IMR-90 (cell line): ENCODE results near the gene KCNIP3. TPM values are rescaled to one million over a fixed set of nuclear protein-coding genes. Genes with fewer than 3 reads are reported as not detected.

Source experiments
- ATAC-seq: fragments of 200-7000 bp; cut with Tn5 transposase; 2 replicates; pipeline ENCODE4 v1.9.1; 2020; ENCODE audit warnings: low read depth, mild to moderate bottlenecking, moderate library complexity
- BruUV-seq: library from RNA; stranded (reverse); fragments of 400-500 nt; replicated peaks from 2 replicates; lab custom pipeline; 2021; lab: Mats Ljungman, UMichigan
- CTCF ChIA-PET: fragments of 300-600 bp; formaldehyde crosslinking; extraction: SDS; loops from one replicate; lab custom pipeline; 2021; ENCODE audit warnings: antibody characterized with exemption; lab: Yijun Ruan, JAX
- POLR2A ChIA-PET: fragments of 300-600 bp; sonication (Branson Sonifier 250); formaldehyde crosslinking; loops from one replicate; lab custom pipeline; 2022; ENCODE audit warnings: antibody characterized with exemption; ENCODE audit not compliant: unreplicated experiment; lab: Charles Lee
- DNase-seq: peaks from one replicate; pipeline ENCODE4 v3.0.0; 2013
- H2AFZ ChIP-seq: replicated peaks from 2 replicates; pipeline ENCODE3; 2013; ENCODE audit warnings: low read length, mild to moderate bottlenecking; ENCODE audit not compliant: poor library complexity
- H2AK5ac ChIP-seq: 2 replicates; pipeline ENCODE4 v1.6.1; 2013; ENCODE audit warnings: low read depth, low read length, inconsistent platforms
- H2AK9ac ChIP-seq: replicated peaks from 2 replicates; pipeline ENCODE3; 2013; ENCODE audit warnings: mild to moderate bottlenecking, low read depth, low read length, moderate library complexity; ENCODE audit not compliant: poor library complexity
- H2BK120ac ChIP-seq: 2 replicates; pipeline ENCODE4 v1.6.1; 2013; ENCODE audit warnings: low read depth, low read length, inconsistent platforms
- H2BK15ac ChIP-seq: 3 replicates; pipeline ENCODE4 v1.6.1; 2013; ENCODE audit warnings: low read depth, low read length, inconsistent platforms
- H2BK20ac ChIP-seq: 2 replicates; pipeline ENCODE4 v1.6.1; 2013; ENCODE audit warnings: low read depth, mild to moderate bottlenecking, inconsistent platforms, low read length, moderate library complexity
- H2BK5ac ChIP-seq: 2 replicates; pipeline ENCODE4 v1.6.1; 2013; ENCODE audit warnings: mild to moderate bottlenecking, low read depth, low read length, inconsistent platforms; ENCODE audit not compliant: poor library complexity, severe bottlenecking
- H3K14ac ChIP-seq: replicated peaks from 2 replicates; pipeline ENCODE4 v1.6.1; 2013; ENCODE audit warnings: low read depth, low read length, inconsistent platforms
- H3K18ac ChIP-seq: 2 replicates; pipeline ENCODE4 v1.6.1; 2013; ENCODE audit warnings: low read depth, low read length, control low read depth
- H3K23ac ChIP-seq: 2 replicates; pipeline ENCODE4 v1.6.1; 2013; ENCODE audit warnings: low read depth, low read length, inconsistent platforms
- H3K27ac ChIP-seq: 2 replicates; pipeline ENCODE4 v1.5.1; 2013; ENCODE audit warnings: mild to moderate bottlenecking, control low read depth, low read length; ENCODE audit not compliant: insufficient read depth
- H3K27me3 ChIP-seq: 2 replicates; pipeline ENCODE4 v1.6.1; 2013; ENCODE audit warnings: low read length; ENCODE audit not compliant: control insufficient read depth, insufficient read depth
- H3K36me3 ChIP-seq: 2 replicates; pipeline ENCODE4 v1.6.1; 2013; ENCODE audit warnings: low read length, mixed read lengths; ENCODE audit not compliant: control insufficient read depth, insufficient read depth
- H3K4ac ChIP-seq: 2 replicates; pipeline ENCODE4 v1.6.1; 2013; ENCODE audit warnings: low read depth, low read length, inconsistent platforms
- H3K4me1 ChIP-seq: 2 replicates; pipeline ENCODE4 v1.6.1; 2013; ENCODE audit warnings: low read length, mixed read lengths; ENCODE audit not compliant: control insufficient read depth, insufficient read depth
- H3K4me2 ChIP-seq: 2 replicates; pipeline ENCODE4 v1.6.1; 2013; ENCODE audit warnings: low read depth, mild to moderate bottlenecking, control low read depth, low read length, moderate library complexity
- H3K4me3 ChIP-seq: 2 replicates; pipeline ENCODE4 v1.5.1; 2013; ENCODE audit warnings: low read depth, mild to moderate bottlenecking, control low read depth, low read length, moderate library complexity; ENCODE audit not compliant: insufficient read depth
- H3K56ac ChIP-seq: 2 replicates; pipeline ENCODE4 v1.6.1; 2013; ENCODE audit warnings: low read length, inconsistent platforms; ENCODE audit not compliant: insufficient read depth; ENCODE audit errors: extremely low read depth
- H3K79me1 ChIP-seq, 2 experiments: 2 replicates each; pipeline ENCODE4 v1.6.1; 2013; ENCODE audit warnings: low read length in 2 of 2, inconsistent platforms in 1 of 2, low read depth in 1 of 2
- H3K9ac ChIP-seq: 2 replicates; pipeline ENCODE4 v1.6.1; 2013; ENCODE audit warnings: low read depth, low read length, control low read depth
- H3K9me1 ChIP-seq: 2 replicates; pipeline ENCODE4 v1.6.1; 2013; ENCODE audit warnings: low read length, inconsistent platforms; ENCODE audit not compliant: insufficient read depth
- H3K9me3 ChIP-seq: 2 replicates; pipeline ENCODE4 v1.6.1; 2013; ENCODE audit warnings: low read length; ENCODE audit not compliant: control insufficient read depth, insufficient read depth
- H4K20me1 ChIP-seq: 2 replicates; pipeline ENCODE4 v1.6.1; 2013; ENCODE audit warnings: low read length, inconsistent platforms; ENCODE audit not compliant: insufficient read depth
- H4K5ac ChIP-seq: 2 replicates; pipeline ENCODE4 v1.6.1; 2013; ENCODE audit warnings: mild to moderate bottlenecking, low read depth, low read length, control low read depth
- H4K8ac ChIP-seq, 2 experiments: 2 replicates each; pipeline ENCODE4 v1.6.1; 2013; ENCODE audit warnings: low read depth in 2 of 2, low read length in 2 of 2, control low read depth in 1 of 2, inconsistent platforms in 1 of 2
- H4K91ac ChIP-seq: 2 replicates; pipeline ENCODE4 v1.6.1; 2013; ENCODE audit warnings: low read depth, low read length, inconsistent platforms; ENCODE audit not compliant: insufficient read depth
- BHLHE40 ChIP-seq: fragments of 150-350 bp; IDR thresholded peaks from 2 replicates; pipeline ENCODE4 v1.6.1; 2016; ENCODE audit warnings: mild to moderate bottlenecking, low read depth, low read length
- CEBPB ChIP-seq: IDR thresholded peaks from 2 replicates; pipeline ENCODE4 v1.6.1; 2012; ENCODE audit warnings: low read depth, low read length, improper control_type of control experiment
- CHD1 ChIP-seq: IDR thresholded peaks from 2 replicates; pipeline ENCODE4 v1.6.1; 2012; ENCODE audit warnings: low read depth, low read length, improper control_type of control experiment
- FOS ChIP-seq: fragments of 150-350 bp; IDR thresholded peaks from 2 replicates; pipeline ENCODE4 v1.6.1; 2016; ENCODE audit warnings: low read depth, low read length
- MAFK ChIP-seq: IDR thresholded peaks from 2 replicates; pipeline ENCODE4 v1.6.1; 2012; ENCODE audit warnings: low read depth, low read length, improper control_type of control experiment
- MAZ ChIP-seq: IDR thresholded peaks from 2 replicates; pipeline ENCODE4 v1.6.1; 2012; ENCODE audit warnings: low read depth, mild to moderate bottlenecking, low read length, improper control_type of control experiment, moderate library complexity, borderline replicate concordance
- MXI1 ChIP-seq: IDR thresholded peaks from 2 replicates; pipeline ENCODE4 v1.6.1; 2012; ENCODE audit warnings: low read depth, mild to moderate bottlenecking, low read length, moderate library complexity, borderline replicate concordance
- NFE2L2 ChIP-seq: fragments of 150-350 bp; IDR thresholded peaks from 2 replicates; pipeline ENCODE4 v1.6.1; 2016; ENCODE audit warnings: low read depth, mild to moderate bottlenecking, low read length
- POLR2A ChIP-seq: IDR thresholded peaks from 2 replicates; pipeline ENCODE4 v1.6.1; 2012; ENCODE audit warnings: mild to moderate bottlenecking, low read depth, low read length
- RAD21 ChIP-seq: IDR thresholded peaks from 2 replicates; pipeline ENCODE4 v1.6.1; 2012; ENCODE audit warnings: low read length, improper control_type of control experiment
- RCOR1 ChIP-seq: IDR thresholded peaks from 2 replicates; pipeline ENCODE4 v1.6.1; 2012; ENCODE audit warnings: mild to moderate bottlenecking, low read length, improper control_type of control experiment; ENCODE audit not compliant: insufficient replicate concordance
- RFX5 ChIP-seq: IDR thresholded peaks from 2 replicates; pipeline ENCODE4 v1.8.0; 2012; ENCODE audit warnings: low read depth, mild to moderate bottlenecking, low read length, moderate library complexity
- SMC3 ChIP-seq: fragments of 150-350 bp; IDR thresholded peaks from 2 replicates; pipeline ENCODE4 v1.6.1; 2016; ENCODE audit warnings: low read depth, mild to moderate bottlenecking, antibody characterized with exemption, low read length, moderate library complexity
- USF2 ChIP-seq: fragments of 150-350 bp; IDR thresholded peaks from 2 replicates; pipeline ENCODE4 v1.6.1; 2017; ENCODE audit warnings: mild to moderate bottlenecking, antibody characterized with exemption, low read length, low read depth
- WGBS, 2 experiments: methylation state at CpG; one replicate each; pipeline versions ENCODE4 v1.1.5 to v1.1.7; 2013; ENCODE audit warnings: missing lambda C conversion rate in 2 of 2; ENCODE audit not compliant: insufficient read length in 1 of 2; ENCODE audit errors: extremely low coverage in 2 of 2; 5-methylcytosine and 5-hydroxymethylcytosine counted together
- dilution Hi-C: fragments of 300-500 bp; cut with HindIII; formaldehyde crosslinking; loops from one replicate; pipeline ENCODE4 v1.14.3; 2018; ENCODE audit warnings: low sequenced_read_pairs; ENCODE audit not compliant: unreplicated experiment
- in situ Hi-C: fragments of 300-500 bp; cut with MboI; formaldehyde crosslinking; loops from 3 replicates; pipeline ENCODE4 v1.14.3; 2019; ENCODE audit warnings: low sequenced_read_pairs, inconsistent platforms, mixed read lengths
- intact Hi-C: fragments of 100-400 bp; cut with micrococcal nuclease; formaldehyde crosslinking; loops from 2 replicates; pipeline ENCODE4 v1.10.0; 2022
- polyA plus RNA-seq, 3 experiments: library from polyadenylated mRNA; depleted of rRNA; stranded (reverse); fragments of >200 nt; gene quantifications; 2 replicates each; pipeline ENCODE4 v1.2.3, GENCODE V29; 2012; ENCODE audit warnings: low replicate concordance in 1 of 3
- total RNA-seq: library from RNA; depleted of rRNA; stranded (reverse); fragments of >200 nt; gene quantifications from 2 replicates; pipeline ENCODE4 v1.2.3, GENCODE V29; 2012
- TF ChIP-seq, protein P1 (sequence below): fragments of 150-350 bp; IDR thresholded peaks from 2 replicates; pipeline ENCODE4 v1.6.1; 2016; ENCODE audit warnings: low read depth, mild to moderate bottlenecking, low read length, moderate library complexity, borderline replicate concordance
- TF ChIP-seq, protein P2 (sequence below): conservative IDR thresholded peaks from 2 replicates; pipeline ENCODE4 v1.5.1; 2012; ENCODE audit warnings: mild to moderate bottlenecking, low read depth, low read length, improper control_type of control experiment

The KCNIP3 gene
- total and polyA plus RNA-seq, 2 of the 4 experiments (the other 2 are of a cell fraction): 0.72 to 1.4 TPM

GRCh38 chr2:95359031-95359430 lies 61.9 kb downstream of the KCNIP3 start:
- intact Hi-C loops (no loop called here), dilution Hi-C loops (no loop called here), in situ Hi-C loops (no loop called here)
- CTCF ChIA-PET: interaction anchor here (1.0 kb wide), 1 partner anchor 10 kb away, joined by 5 read pairs; no protein-coding TSS in a partner anchor
- Histone ChIP-seq H3K27ac (no peak overlapping the region), H4K8ac (no peak overlapping the region), H3K9me3 (peaks cover 4% of the 10 kb centered on the region), H2BK15ac (no peak overlapping the region), H2AFZ (no peak overlapping the region), H3K4me2 (no peak overlapping the region; the same call in 1 of the 2 replicates), H3K9me1 (no peaks in the 10 kb centered on the region), H2AK5ac (no peak overlapping the region), H3K4me3 (no peak overlapping the region), H3K4ac (no peak overlapping the region), H3K79me1 (no peaks in the 10 kb centered on the region), H3K14ac (no peak overlapping the region), H2BK5ac (no peak overlapping the region), H2BK120ac (no peak overlapping the region), H3K4me1 (peaks cover 5% of the 10 kb centered on the region; the same call in 1 of the 2 replicates), H2BK20ac (no peak overlapping the region), H3K36me3 (no peaks in the 10 kb centered on the region), H3K18ac (no peak overlapping the region), H4K5ac (no peak overlapping the region), H4K20me1 (no peaks in the 10 kb centered on the region), H3K27me3 (peaks cover 2% of the 10 kb centered on the region; the same call in 1 of the 2 replicates), H3K23ac (no peak overlapping the region), H4K91ac (no peak overlapping the region), H3K9ac (no peak overlapping the region), H2AK9ac (no peak overlapping the region), H3K56ac (no peak overlapping the region)
- WGBS, 2 experiments: no CpG with 5 or more reads among the region's 3 CpGs
- no peak for TF ChIP-seq CEBPB
- no peak for TF ChIP-seq NFE2L2
- TF ChIP-seq RFX5: no peak
- no peak for TF ChIP-seq RCOR1
- TF ChIP-seq SMC3: no peak
- no peak for TF ChIP-seq CHD1
- no peak for TF ChIP-seq MXI1
- TF ChIP-seq BHLHE40: no peak
- TF ChIP-seq, protein P1, sequence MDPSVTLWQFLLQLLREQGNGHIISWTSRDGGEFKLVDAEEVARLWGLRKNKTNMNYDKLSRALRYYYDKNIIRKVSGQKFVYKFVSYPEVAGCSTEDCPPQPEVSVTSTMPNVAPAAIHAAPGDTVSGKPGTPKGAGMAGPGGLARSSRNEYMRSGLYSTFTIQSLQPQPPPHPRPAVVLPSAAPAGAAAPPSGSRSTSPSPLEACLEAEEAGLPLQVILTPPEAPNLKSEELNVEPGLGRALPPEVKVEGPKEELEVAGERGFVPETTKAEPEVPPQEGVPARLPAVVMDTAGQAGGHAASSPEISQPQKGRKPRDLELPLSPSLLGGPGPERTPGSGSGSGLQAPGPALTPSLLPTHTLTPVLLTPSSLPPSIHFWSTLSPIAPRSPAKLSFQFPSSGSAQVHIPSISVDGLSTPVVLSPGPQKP: no peak
- TF ChIP-seq MAFK: no peak
- no peak for TF ChIP-seq POLR2A
- TF ChIP-seq, protein P2, sequence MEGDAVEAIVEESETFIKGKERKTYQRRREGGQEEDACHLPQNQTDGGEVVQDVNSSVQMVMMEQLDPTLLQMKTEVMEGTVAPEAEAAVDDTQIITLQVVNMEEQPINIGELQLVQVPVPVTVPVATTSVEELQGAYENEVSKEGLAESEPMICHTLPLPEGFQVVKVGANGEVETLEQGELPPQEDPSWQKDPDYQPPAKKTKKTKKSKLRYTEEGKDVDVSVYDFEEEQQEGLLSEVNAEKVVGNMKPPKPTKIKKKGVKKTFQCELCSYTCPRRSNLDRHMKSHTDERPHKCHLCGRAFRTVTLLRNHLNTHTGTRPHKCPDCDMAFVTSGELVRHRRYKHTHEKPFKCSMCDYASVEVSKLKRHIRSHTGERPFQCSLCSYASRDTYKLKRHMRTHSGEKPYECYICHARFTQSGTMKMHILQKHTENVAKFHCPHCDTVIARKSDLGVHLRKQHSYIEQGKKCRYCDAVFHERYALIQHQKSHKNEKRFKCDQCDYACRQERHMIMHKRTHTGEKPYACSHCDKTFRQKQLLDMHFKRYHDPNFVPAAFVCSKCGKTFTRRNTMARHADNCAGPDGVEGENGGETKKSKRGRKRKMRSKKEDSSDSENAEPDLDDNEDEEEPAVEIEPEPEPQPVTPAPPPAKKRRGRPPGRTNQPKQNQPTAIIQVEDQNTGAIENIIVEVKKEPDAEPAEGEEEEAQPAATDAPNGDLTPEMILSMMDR: no peak
- no peak for TF ChIP-seq FOS
- TF ChIP-seq USF2: no peak
- TF ChIP-seq MAZ: no peak
- TF ChIP-seq RAD21: no peak
- POLR2A ChIA-PET: no interaction called here
- DNase-seq (peak; percentile 73), ATAC-seq (peak; percentile 94)
- no TSS peak for BruUV-seq
